Measurements from ENCODE around the gene TSPAN10.

- TF ChIP-seq USF2 (IDR thresholded peaks at IDR 0.05; ENCODE audit: low read length) (no peak), CHD1 (IDR thresholded peaks at IDR 0.05; ENCODE audit: low read depth, low read length) (no peak), EZH2 (IDR thresholded peaks at IDR 0.05; ENCODE audit: low read depth, low read length, severe bottlenecking) (no peak), CTCF (IDR thresholded peaks at IDR 0.05; ENCODE audit: control extremely low read depth in 1 of 3, insufficient read depth in 1 of 3, low read depth in 1 of 3, low read length in 3 of 3) (no peak)
These were observed 46.9 kb upstream of the TSPAN10 start for GRCh38 chr17:81590121-81590520.

Measured in H1 (cell line).